Aorta (tissue), 5 donors: ENCODE results near the gene PCNX2. TPM values are rescaled to one million over a fixed set of nuclear protein-coding genes. Genes with fewer than 3 reads are reported as not detected.

Experiments
- ATAC-seq: fragments of 200-7000 bp; cut with Tn5 transposase; one replicate; pipeline ENCODE4 v1.9.1; 2022; ENCODE audit warnings: moderate library complexity; ENCODE audit not compliant: low FRiP score
- DNase-seq, 2 donors: peaks; one replicate each; pipeline ENCODE4 v3.0.0-alpha.2; 2020
- H3K27ac ChIP-seq, 2 donors: one replicate each; pipeline ENCODE4 v1.5.1; 2013; ENCODE audit warnings: low read length in 2 of 2, mild to moderate bottlenecking in 2 of 2, moderate library complexity in 2 of 2, control low read depth in 1 of 2, inconsistent platforms in 1 of 2, low read depth in 1 of 2
- H3K27me3 ChIP-seq, 2 donors: one replicate each; pipeline ENCODE4 v1.6.1; 2013; ENCODE audit warnings: control low read depth in 1 of 2, low read length in 1 of 2, mild to moderate bottlenecking in 1 of 2, moderate library complexity in 1 of 2; ENCODE audit not compliant: insufficient read depth in 2 of 2, control insufficient read depth in 1 of 2
- H3K36me3 ChIP-seq, 2 donors: one replicate each; pipeline ENCODE4 v1.6.1; 2013; ENCODE audit warnings: control low read depth in 1 of 2, low read length in 1 of 2, mild to moderate bottlenecking in 1 of 2; ENCODE audit not compliant: insufficient read depth in 2 of 2, control insufficient read depth in 1 of 2
- H3K4me1 ChIP-seq, 2 donors: one replicate each; pipeline ENCODE4 v1.6.1; 2013; ENCODE audit warnings: low read length in 2 of 2, control low read depth in 1 of 2, mild to moderate bottlenecking in 1 of 2, moderate library complexity in 1 of 2; ENCODE audit not compliant: insufficient read depth in 2 of 2, control insufficient read depth in 1 of 2
- H3K4me3 ChIP-seq, 2 donors: one replicate each; pipeline ENCODE4 v1.5.1; 2013; ENCODE audit warnings: low read length in 2 of 2, control low read depth in 1 of 2, mild to moderate bottlenecking in 1 of 2
- H3K9me3 ChIP-seq: one replicate; pipeline ENCODE4 v1.6.1; 2013; ENCODE audit warnings: mild to moderate bottlenecking, low read length; ENCODE audit not compliant: control insufficient read depth
- WGBS, 2 donors: extraction: QIAGEN DNeasy Blood & Tissue Kit; methylation state at CpG; one replicate each; pipeline ENCODE4 v1.1.7; 2013; 5-methylcytosine and 5-hydroxymethylcytosine counted together
- intact Hi-C, 2 donors: fragments of 100-400 bp; cut with DNase I; formaldehyde crosslinking; loops; one replicate each; pipeline versions ENCODE4 v1.14.2 to v1.15.0; 2022
- polyA plus RNA-seq, 2 donors: library from polyadenylated mRNA; stranded (reverse); fragments of 200-250 nt; gene quantifications; one replicate each; pipeline ENCODE4 v1.2.3, GENCODE V29; 2013
- total RNA-seq, 2 donors: library from RNA; stranded (reverse); fragmentation: NEBNext Ultra II Directional; extraction: Animal tissue kit (Norgen Biotek cat#: 25700); gene quantifications; one replicate each; pipeline ENCODE4 v1.2.1, GENCODE V29; 2021
- donor health status: healthy with polysubstance abuse.
- donor health status: Bipolar disorder and iron deficiency.
- donor health status: DM: no; HTN: no; CAD: no.
- donor health status: DM: no; HTN: no; CAD: no.
- donor health status: DM: yes; HTN: yes; CAD: no.

PCNX2 gene
- total and polyA plus RNA-seq, 4 donors: 0.38 to 27.2 (median 20.1) TPM

GRCh38 chr1:233244183-233244582 is 51.3 kb downstream of the PCNX2 start:
- DNase-seq: no peak
- Histone ChIP-seq H3K9me3 (no peaks in the 10 kb centered on the region), H3K36me3 (no peaks in the 10 kb centered on the region), H3K4me3 (no peak overlapping the region), H3K4me1 (no peaks in the 10 kb centered on the region), H3K27ac (no peak overlapping the region), H3K27me3 (no peaks in the 10 kb centered on the region)
- ATAC-seq: no peak
- intact Hi-C loops: no loop called here
- 78 to 82% methylated on average over 6 of the region's 6 CpGs for WGBS, 2 donors

DNA sequence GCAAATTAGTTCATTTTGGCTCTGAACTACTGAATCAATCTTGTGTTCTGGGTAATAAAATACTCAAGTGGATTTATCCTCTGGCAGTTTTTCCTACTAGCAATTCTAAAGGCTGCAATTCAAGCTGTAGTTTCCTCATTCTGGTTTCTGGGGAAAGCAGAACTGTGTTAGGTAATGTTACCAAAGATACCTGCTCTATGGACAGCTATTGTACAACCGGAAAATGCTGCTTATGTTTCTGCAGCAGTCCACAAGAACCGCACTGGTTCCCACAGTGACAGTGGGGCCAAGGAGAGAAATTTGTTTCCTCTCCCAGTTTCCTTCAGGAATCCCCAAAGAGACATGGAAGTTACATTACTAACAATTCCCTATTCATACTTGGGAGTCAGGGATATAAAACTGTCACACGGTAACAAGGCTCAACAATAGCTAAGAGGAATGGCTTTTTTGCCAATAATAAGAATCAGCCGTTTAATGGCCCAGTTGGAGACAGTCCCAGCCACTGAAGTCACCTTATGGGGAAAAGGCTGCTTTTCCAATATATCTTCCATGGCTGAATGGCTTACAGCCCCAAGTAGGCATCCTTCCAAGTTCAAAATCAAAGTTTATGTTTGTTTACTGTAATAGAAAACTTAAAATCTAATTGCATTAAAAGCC is 52.6 kb downstream of the PCNX2 start:
- ATAC-seq (peak; percentile 33), DNase-seq (no peak)
- Histone ChIP-seq H3K27me3 (no peaks in the 10 kb centered on the region), H3K36me3 (no peaks in the 10 kb centered on the region), H3K9me3 (no peaks in the 10 kb centered on the region), H3K27ac (no peak overlapping the region), H3K4me3 (no peak overlapping the region), H3K4me1 (no peaks in the 10 kb centered on the region)
- intact Hi-C loops: no loop called here
- 44 to 45% methylated on average over 4 of the region's 4 CpGs for WGBS, 2 donors

GRCh38 chr1:233241759-233242158 is 53.8 kb downstream of the PCNX2 start:
- Histone ChIP-seq H3K36me3 (no peaks in the 10 kb centered on the region), H3K27me3 (no peaks in the 10 kb centered on the region), H3K9me3 (no peaks in the 10 kb centered on the region), H3K27ac (no peak overlapping the region), H3K4me1 (no peaks in the 10 kb centered on the region), H3K4me3 (no peak overlapping the region)
- WGBS, 2 donors: 45 to 47% methylated on average over 2 of the region's 2 CpGs
- no peak for DNase-seq
- intact Hi-C loops: loop anchor here in 1 of 2 donors (2.0 kb wide), 1 partner anchor 607 kb away; no protein-coding TSS in a partner anchor
- ATAC-seq: no peak

GRCh38 chr1:233240829-233241682 is 54.5 kb downstream of the PCNX2 start:
- Histone ChIP-seq H3K27ac (no peak overlapping the region), H3K4me1 (no peaks in the 10 kb centered on the region), H3K36me3 (no peaks in the 10 kb centered on the region), H3K27me3 (no peaks in the 10 kb centered on the region), H3K4me3 (no peak overlapping the region), H3K9me3 (no peaks in the 10 kb centered on the region)
- ATAC-seq (peak; percentile 89), DNase-seq (peak; percentile 69 to 81)
- intact Hi-C loops: loop anchor here in 1 of 2 donors (2.0 kb wide), 1 partner anchor 606 kb away; no protein-coding TSS in a partner anchor
- WGBS, 2 donors: 22 to 24% methylated on average over 8 of the region's 8 CpGs

DNA sequence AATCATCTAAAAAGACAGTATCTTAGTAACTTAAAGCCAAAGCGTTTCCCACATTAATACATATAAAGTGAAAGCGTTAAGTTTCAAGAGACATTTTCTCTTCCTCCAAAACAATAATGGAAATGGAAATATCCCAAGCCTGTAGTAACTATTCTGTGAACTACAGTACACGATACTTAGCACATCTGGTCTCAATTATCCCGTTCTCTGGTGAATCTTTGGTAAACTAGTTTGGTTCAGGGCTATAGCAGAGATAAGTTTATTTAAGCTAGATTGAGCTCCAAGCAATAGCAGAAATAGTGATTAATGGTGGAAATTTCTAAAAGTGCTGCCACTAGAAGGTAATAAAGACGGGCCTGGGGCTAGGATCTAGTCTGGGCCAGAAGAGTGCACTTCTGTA is 55.2 kb downstream of the PCNX2 start:
- 90% methylated on average over 5 of the region's 5 CpGs for WGBS, 2 donors
- H3K9me3 ChIP-seq: no peaks in the 10 kb centered on the region
- no peaks in the 10 kb centered on the region for H3K27me3 ChIP-seq
- no peak overlapping the region for H3K4me3 ChIP-seq
- ATAC-seq (no peak), DNase-seq (no peak)
- intact Hi-C loops: loop anchor here in 1 of 2 donors (2.0 kb wide), 1 partner anchor 606 kb away; no protein-coding TSS in a partner anchor
- H3K36me3 ChIP-seq: no peaks in the 10 kb centered on the region
- H3K27ac ChIP-seq: no peak overlapping the region
- H3K4me1 ChIP-seq: no peaks in the 10 kb centered on the region

DNA sequence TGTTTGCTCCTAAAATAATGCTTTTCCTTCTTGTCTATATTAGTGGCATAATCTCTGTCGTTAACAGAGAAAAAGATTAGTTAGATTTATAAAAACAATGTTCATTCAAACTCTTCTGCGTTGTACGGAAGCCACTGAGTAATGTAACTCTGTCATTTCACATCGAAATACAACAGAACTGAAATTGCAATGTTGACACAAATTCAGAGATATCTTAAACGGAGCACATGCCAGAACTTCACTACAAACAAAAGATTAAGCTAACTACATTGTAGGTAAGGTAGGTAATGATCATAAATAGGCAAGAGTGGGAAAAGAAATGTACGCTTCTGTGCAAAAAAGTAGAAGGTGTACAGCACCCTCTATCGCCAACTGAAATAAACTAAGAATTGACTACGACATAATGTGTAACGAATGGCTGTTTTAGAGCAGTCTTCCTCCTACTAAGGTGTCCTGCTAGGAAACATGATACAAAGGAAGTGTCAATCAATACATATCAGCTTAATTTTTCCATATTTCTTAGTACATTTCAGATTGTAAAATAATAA is 56.6 kb downstream of the PCNX2 start:
- no peak for DNase-seq
- H3K9me3 ChIP-seq: no peaks in the 10 kb centered on the region
- no peak overlapping the region for H3K27ac ChIP-seq
- ATAC-seq: no peak
- 72 to 75% methylated on average over 9 of the region's 9 CpGs for WGBS, 2 donors
- no peaks in the 10 kb centered on the region for H3K4me1 ChIP-seq
- no peaks in the 10 kb centered on the region for H3K27me3 ChIP-seq
- no peak overlapping the region for H3K4me3 ChIP-seq
- no peaks in the 10 kb centered on the region for H3K36me3 ChIP-seq
- intact Hi-C loops: no loop called here

GRCh38 chr1:233237647-233238046 is 57.9 kb downstream of the PCNX2 start:
- Histone ChIP-seq H3K4me3 (no peak overlapping the region), H3K27ac (no peak overlapping the region), H3K36me3 (no peaks in the 10 kb centered on the region), H3K9me3 (no peaks in the 10 kb centered on the region), H3K27me3 (no peaks in the 10 kb centered on the region), H3K4me1 (no peaks in the 10 kb centered on the region)
- intact Hi-C loops: no loop called here
- 58 to 60% methylated on average over 3 of the region's 3 CpGs for WGBS, 2 donors
- no peak for ATAC-seq
- DNase-seq: no peak

DNA sequence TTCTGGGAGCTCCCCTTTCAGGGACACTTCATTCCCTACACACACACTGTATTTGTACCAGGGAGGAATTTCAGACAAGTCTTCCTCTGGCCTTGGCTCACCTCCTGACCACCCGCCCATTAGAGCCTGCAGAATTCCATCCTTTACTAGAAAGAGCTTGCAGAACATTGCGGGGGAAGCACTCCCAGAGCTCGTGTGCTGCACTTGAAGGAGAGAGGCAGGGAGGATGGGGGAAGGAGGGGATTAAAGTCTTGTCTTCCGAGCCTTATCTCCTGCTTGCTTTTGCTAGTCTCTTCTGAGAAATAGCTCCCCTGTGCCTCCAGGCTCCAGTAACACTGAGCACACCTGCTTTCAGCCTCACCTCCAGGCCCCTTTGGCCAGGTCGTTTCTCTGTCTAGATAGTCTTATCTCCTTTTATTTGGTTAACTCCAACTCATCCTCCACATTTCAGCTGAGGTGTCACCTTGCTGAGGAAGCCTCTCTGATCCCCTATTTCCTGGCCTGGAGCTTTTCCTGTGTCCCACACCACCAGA is 62.0 kb downstream of the PCNX2 start:
- DNase-seq: no peak
- no peak for ATAC-seq
- no peaks in the 10 kb centered on the region for H3K4me1 ChIP-seq
- no peak overlapping the region for H3K4me3 ChIP-seq
- intact Hi-C loops: no loop called here
- H3K36me3 ChIP-seq: no peaks in the 10 kb centered on the region
- no peaks in the 10 kb centered on the region for H3K9me3 ChIP-seq
- 84 to 88% methylated on average over 5 of the region's 5 CpGs for whole genome bisulfite sequencing, 2 donors
- H3K27ac ChIP-seq: no peak overlapping the region
- no peaks in the 10 kb centered on the region for H3K27me3 ChIP-seq
